Naive thymus-derived CD4-positive, alpha-beta T cell (primary cell): Measurements from ENCODE around the gene IFI6. TPM values are rescaled to one million over a fixed set of nuclear protein-coding genes. Genes with fewer than 3 reads are reported as not detected.
"Not testable (repeated sequence)": the region's sequence is repeated elsewhere in the genome, so short reads cannot be mapped to it uniquely, and the experiment has no call there.

Experiments
- ATAC-seq: fragments of 150-1000 bp; cut with Tn5 transposase; 2 replicates; pipeline ENCODE4 v1.10.0; 2021; ENCODE audit warnings: mild to moderate bottlenecking, moderate library complexity
- CTCF ChIA-PET: fragments of 350-600 bp; sonication (Branson Sonifier 250); formaldehyde crosslinking; loops from one replicate; lab custom pipeline; 2021; ENCODE audit warnings: antibody characterized with exemption; lab: Charles Lee
- POLR2A ChIA-PET: fragments of 350-600 bp; sonication (Branson Sonifier 250); formaldehyde crosslinking; loops from one replicate; lab custom pipeline; 2021; ENCODE audit warnings: antibody characterized with exemption, inconsistent platforms; lab: Charles Lee
- DNase-seq, 9 donors: peaks; one replicate each; pipeline versions ENCODE4 v3.0.0 to v3.0.0-alpha.2; 2020 to 2022; ENCODE audit warnings: mixed read lengths in 1 of 9
- H3K27ac ChIP-seq: one replicate; pipeline ENCODE4 v1.7.0; 2013; ENCODE audit warnings: mild to moderate bottlenecking, low read depth, low read length, moderate library complexity
- H3K27me3 ChIP-seq, 2 donors: one replicate each; pipeline ENCODE4 v1.7.0; 2013; ENCODE audit warnings: low read length in 2 of 2, mild to moderate bottlenecking in 2 of 2, moderate library complexity in 2 of 2; ENCODE audit not compliant: control insufficient read depth in 2 of 2, insufficient read depth in 2 of 2
- H3K36me3 ChIP-seq, 3 experiments: 1 replicate in 2 of 3; 2 replicates in 1 of 3; pipeline ENCODE4 v1.7.0; 2013; ENCODE audit warnings: low read length in 3 of 3, mild to moderate bottlenecking in 3 of 3, moderate library complexity in 1 of 3; ENCODE audit not compliant: insufficient read depth in 3 of 3, control insufficient read depth in 2 of 3
- H3K4me1 ChIP-seq, 2 donors: one replicate each; pipeline ENCODE4 v1.7.0; 2013; ENCODE audit warnings: low read length in 2 of 2, mild to moderate bottlenecking in 2 of 2, moderate library complexity in 1 of 2; ENCODE audit not compliant: control insufficient read depth in 2 of 2, insufficient read depth in 2 of 2
- H3K4me3 ChIP-seq: 2 replicates; pipeline ENCODE4 v1.7.0; 2013; ENCODE audit warnings: mild to moderate bottlenecking, low read length
- H3K9me3 ChIP-seq, 3 experiments: 1 replicate in 2 of 3; 2 replicates in 1 of 3; pipeline ENCODE4 v1.7.0; 2013; ENCODE audit warnings: low read length in 3 of 3; ENCODE audit not compliant: control insufficient read depth in 2 of 3
- H3K27ac Mint-ChIP-seq, 9 donors: one replicate each; pipeline ENCODE4 v1.8.0; 2020 to 2022; ENCODE audit warnings: mixed read lengths in 9 of 9, mild to moderate bottlenecking in 8 of 9, moderate library complexity in 5 of 9, inconsistent platforms in 2 of 9
- H3K27me3 Mint-ChIP-seq, 5 donors: one replicate each; pipeline ENCODE4 v1.8.0; 2021 to 2022; ENCODE audit warnings: mixed read lengths in 5 of 5, mild to moderate bottlenecking in 1 of 5
- H3K36me3 Mint-ChIP-seq, 5 donors: one replicate each; pipeline ENCODE4 v1.8.0; 2020 to 2022; ENCODE audit warnings: mixed read lengths in 5 of 5, mild to moderate bottlenecking in 3 of 5, inconsistent platforms in 1 of 5
- H3K4me1 Mint-ChIP-seq, 7 donors: one replicate each; pipeline ENCODE4 v1.8.0; 2020 to 2022; ENCODE audit warnings: mixed read lengths in 7 of 7, mild to moderate bottlenecking in 3 of 7, inconsistent platforms in 1 of 7
- H3K4me3 Mint-ChIP-seq, 10 donors: one replicate each; pipeline ENCODE4 v1.8.0; 2020 to 2022; ENCODE audit warnings: mild to moderate bottlenecking in 10 of 10, mixed read lengths in 10 of 10, moderate library complexity in 6 of 10, inconsistent platforms in 2 of 10
- H3K9me3 Mint-ChIP-seq, 11 donors: one replicate each; pipeline ENCODE4 v1.8.0; 2020 to 2022; ENCODE audit warnings: mixed read lengths in 11 of 11, mild to moderate bottlenecking in 4 of 11, inconsistent platforms in 1 of 11, moderate library complexity in 1 of 11
- intact Hi-C, 2 donors: fragments of 100-400 bp; cut with micrococcal nuclease; formaldehyde crosslinking; loops; one replicate each; pipeline ENCODE4 v1.15.1; 2023
- polyA plus RNA-seq, 2 donors: library from polyadenylated mRNA; unstranded; fragments of 300-500 nt; fragmentation: Illumina TruSeq; gene quantifications; one replicate each; pipeline ENCODE4 v1.2.3, GENCODE V29; 2021
- total RNA-seq, 6 experiments: library from RNA in 5 of 6; stranded (reverse) in 5 of 6; gene quantifications; 1 replicate in 5 of 6; 2 replicates in 1 of 6; pipeline ENCODE4 v1.2.3 and lab custom pipeline; 2021 to 2026

IFI6 gene
- total and polyA plus RNA-seq, 7 experiments from 2014 or later: 24.7 to 266 (median 35.9) TPM

DNA sequence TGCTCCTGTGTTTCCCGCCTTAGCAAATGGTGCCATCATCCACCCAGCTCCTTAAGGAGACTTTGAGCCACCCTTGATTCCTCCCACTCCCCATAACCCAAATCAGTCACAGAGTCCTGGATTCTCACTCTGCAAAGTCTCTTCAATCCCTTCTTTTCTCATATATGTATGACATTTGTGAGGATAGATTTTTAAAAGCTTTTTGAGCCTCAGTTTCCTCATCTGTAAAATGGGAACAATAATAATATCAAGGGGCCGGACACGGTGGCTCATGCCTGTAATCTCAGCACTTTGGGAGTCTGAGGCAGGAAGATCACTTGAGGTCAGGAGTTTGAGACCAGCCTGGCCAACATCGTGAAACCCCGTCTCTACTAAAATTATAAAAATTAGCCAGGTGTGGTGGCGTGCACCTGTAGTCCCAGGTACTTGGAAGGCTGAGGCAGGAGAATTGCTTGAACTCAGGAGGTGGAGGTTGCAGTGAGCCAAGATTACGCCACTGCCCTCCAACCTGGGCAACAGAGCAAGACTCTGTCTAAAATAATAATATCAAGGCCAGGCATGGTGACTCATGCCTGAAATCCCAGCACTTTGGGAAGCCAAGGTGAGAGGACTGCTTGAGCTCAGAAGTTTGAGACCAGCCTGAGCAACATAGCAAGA is 52.1 kb downstream of the IFI6 start:
- intact Hi-C loops, H3K27me3 ChIP-seq, H3K36me3 ChIP-seq, DNase-seq, H3K36me3 Mint-ChIP-seq, H3K9me3 ChIP-seq, H3K27ac ChIP-seq, H3K9me3 Mint-ChIP-seq, ATAC-seq, H3K4me3 ChIP-seq, H3K27me3 Mint-ChIP-seq: not testable (repeated sequence)
- H3K27ac Mint-ChIP-seq: peak overlapping the region in 7 of 9 donors; percentile 15 to 85 (median 76)
- peak overlapping the region in 6 of 10 donors; percentile 2 to 66 (median 30) for H3K4me3 Mint-ChIP-seq
- peaks cover 54 to 57% of the 10 kb centered on the region in 2 donors for H3K4me1 ChIP-seq
- peaks cover 38 to 56% (median 53%) of the 10 kb centered on the region in 7 donors for H3K4me1 Mint-ChIP-seq
- ChIA-PET CTCF (interaction anchor here (0.9 to 18.3 kb wide), 2 partner anchors 23 to 46 kb away, joined by 3 to 378 read pairs; partner anchors contain the start of gene IFI6), POLR2A (interaction anchor here (1.1 to 18.4 kb wide), 5 partner anchors 8 to 45 kb away, joined by 4 to 338 read pairs (median 6); partner anchors contain the start of gene IFI6)

DNA sequence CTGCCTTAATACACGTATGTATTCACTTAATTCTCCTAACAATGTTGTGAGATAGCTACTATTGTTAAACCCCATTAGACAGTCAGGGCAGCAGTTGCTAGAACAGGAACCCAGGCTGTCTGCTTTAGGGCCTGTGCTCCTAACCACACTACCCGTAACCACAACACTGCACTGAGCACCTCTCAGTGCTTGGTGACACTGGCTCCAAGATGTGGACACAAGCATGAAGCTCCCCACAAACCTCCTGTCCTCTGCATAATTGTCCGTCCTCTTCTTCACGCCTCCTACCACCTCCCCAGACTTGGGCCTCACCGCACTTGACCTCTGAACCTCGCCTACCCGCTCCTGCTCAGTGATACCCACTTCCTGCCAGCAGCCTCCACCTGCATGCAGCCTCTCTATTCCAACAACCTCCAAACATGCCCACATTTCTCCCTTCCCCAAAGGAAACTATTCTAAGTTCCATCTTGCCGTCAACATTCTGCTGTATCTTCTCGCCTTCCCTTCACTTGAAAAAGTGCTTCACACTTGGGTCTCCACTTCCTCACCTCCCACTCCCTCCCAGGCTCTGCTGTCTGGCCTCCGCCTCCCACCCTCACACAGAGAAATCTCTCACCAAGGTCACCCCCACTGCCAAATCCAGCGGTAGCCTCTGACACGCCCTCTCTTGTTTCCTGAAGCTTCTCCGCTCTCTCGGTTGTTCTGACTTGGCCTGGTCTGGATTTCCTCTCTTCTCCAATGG is 53.5 kb downstream of the IFI6 start:
- Mint-ChIP-seq H3K27ac (peak overlapping the region in 8 of 9 donors; percentile 72 to 93 (median 86)), H3K9me3 (no peaks in the 10 kb centered on the region), H3K36me3 (peaks cover 0 to 4% (median 0%) of the 10 kb centered on the region in 5 donors), H3K4me3 (peak overlapping the region; percentile 8 to 74 (median 54)), H3K27me3 (peaks cover 0 to 2% (median 0%) of the 10 kb centered on the region in 5 donors), H3K4me1 (peaks cover 47 to 67% (median 56%) of the 10 kb centered on the region in 7 donors)
- CTCF ChIA-PET: interaction anchor here (0.8 to 18.3 kb wide), 4 partner anchors 11 to 48 kb away, joined by 3 to 378 read pairs (median 10); partner anchors contain the start of gene IFI6
- POLR2A ChIA-PET: interaction anchor here (0.6 to 18.4 kb wide), 12 partner anchors 8 to 190 kb away, joined by 3 to 338 read pairs (median 4); partner anchors contain the start of gene IFI6
- peak overlapping the region; percentile 36 for H3K4me3 ChIP-seq
- intact Hi-C loops: loop anchor here (1.0 kb wide), 2 partner anchors 14 to 15 kb away; no protein-coding TSS in a partner anchor
- H3K4me1 ChIP-seq: peaks cover 51 to 53% of the 10 kb centered on the region in 2 donors
- no peaks in the 10 kb centered on the region for H3K27me3 ChIP-seq
- no peaks in the 10 kb centered on the region for H3K9me3 ChIP-seq
- no peaks in the 10 kb centered on the region for H3K36me3 ChIP-seq
- ATAC-seq: peak; percentile 89
- peak in 7 of 9 donors; percentile 36 to 63 (median 56) for DNase-seq
- peak overlapping the region; percentile 58 for H3K27ac ChIP-seq

DNA sequence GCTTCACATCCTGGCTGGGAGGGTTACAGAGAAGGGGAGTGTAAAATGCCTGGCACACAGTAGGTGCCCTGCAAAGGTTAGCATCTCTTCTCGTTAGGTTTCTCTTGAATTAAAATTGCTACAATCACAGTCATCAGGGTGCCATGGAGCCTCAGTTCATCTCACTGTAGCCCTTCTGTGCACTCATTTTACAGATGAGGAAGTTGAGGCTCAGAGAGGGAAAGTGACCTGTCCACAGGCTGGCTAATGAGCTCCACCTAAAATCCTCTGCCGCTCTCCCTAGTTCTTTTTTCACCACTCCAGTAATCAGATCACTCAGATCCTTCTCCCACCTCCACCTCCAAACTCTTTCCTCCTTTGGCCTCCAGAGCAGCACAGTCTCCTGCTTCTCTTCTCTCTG is 54.6 kb downstream of the IFI6 start:
- Histone ChIP-seq H3K27ac (peak overlapping the region; percentile 58), H3K27me3 (no peaks in the 10 kb centered on the region), H3K4me3 (peak overlapping the region; percentile 36), H3K4me1 (peaks cover 41 to 58% of the 10 kb centered on the region in 2 donors), H3K9me3 (no peaks in the 10 kb centered on the region), H3K36me3 (no peaks in the 10 kb centered on the region)
- Mint-ChIP-seq H3K4me1 (peaks cover 48 to 75% (median 61%) of the 10 kb centered on the region in 7 donors), H3K9me3 (no peaks in the 10 kb centered on the region), H3K4me3 (peak overlapping the region in 7 of 10 donors; percentile 16 to 74 (median 49)), H3K27ac (peak overlapping the region in 8 of 9 donors; percentile 72 to 93 (median 86)), H3K36me3 (peaks cover 0 to 4% (median 0%) of the 10 kb centered on the region in 5 donors), H3K27me3 (peaks cover 0 to 2% (median 0%) of the 10 kb centered on the region in 5 donors)
- ChIA-PET POLR2A (interaction anchor here (2.5 to 18.4 kb wide), 2 partner anchors 12 to 48 kb away, joined by 11 to 338 read pairs; partner anchors contain the start of gene IFI6), CTCF (interaction anchor here (0.9 to 18.3 kb wide), 4 partner anchors 9 to 49 kb away, joined by 3 to 378 read pairs (median 8); partner anchors contain the start of gene IFI6)
- no peak for DNase-seq
- intact Hi-C loops: no loop called here
- ATAC-seq: no peak

DNA sequence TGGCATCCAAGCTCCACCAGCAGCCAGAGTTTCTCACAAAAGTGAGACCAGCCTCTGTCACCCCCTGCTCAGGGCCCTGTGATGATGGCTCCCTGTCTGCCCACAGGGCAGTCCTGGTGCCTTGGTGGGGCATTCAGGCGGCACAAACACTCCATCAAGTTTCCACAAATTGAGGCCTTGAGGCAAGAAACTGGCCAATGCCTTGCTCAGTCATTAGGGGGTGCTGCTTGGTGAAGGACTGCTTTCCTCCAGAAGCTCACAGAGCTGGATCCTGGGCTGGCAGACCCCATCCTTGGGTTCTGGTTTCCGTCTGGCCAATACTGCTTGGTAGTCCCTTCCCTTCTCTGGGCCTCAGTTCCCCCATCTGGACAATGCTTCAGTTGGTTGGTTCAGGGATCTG is 55.6 kb downstream of the IFI6 start:
- H3K4me3 ChIP-seq: no peak overlapping the region
- intact Hi-C loops: no loop called here
- no peaks in the 10 kb centered on the region for H3K36me3 ChIP-seq
- peak overlapping the region in 8 of 9 donors; percentile 28 to 93 (median 80) for H3K27ac Mint-ChIP-seq
- ChIA-PET POLR2A (interaction anchor here (1.2 to 18.4 kb wide), 4 partner anchors 9 to 49 kb away, joined by 4 to 338 read pairs (median 6); partner anchors contain the start of gene IFI6), CTCF (interaction anchor here (0.9 to 18.3 kb wide), 4 partner anchors 8 to 50 kb away, joined by 3 to 378 read pairs (median 4); partner anchors contain the start of gene IFI6)
- no peaks in the 10 kb centered on the region for H3K9me3 ChIP-seq
- peaks cover 0 to 4% (median 0%) of the 10 kb centered on the region in 5 donors for H3K36me3 Mint-ChIP-seq
- no peak for DNase-seq
- peak overlapping the region in 4 of 10 donors; percentile 27 to 47 (median 43) for H3K4me3 Mint-ChIP-seq
- ATAC-seq: no peak
- H3K27me3 ChIP-seq: no peaks in the 10 kb centered on the region
- H3K27me3 Mint-ChIP-seq: peaks cover 0 to 2% (median 0%) of the 10 kb centered on the region in 5 donors
- peaks cover 41 to 60% of the 10 kb centered on the region in 2 donors for H3K4me1 ChIP-seq
- H3K9me3 Mint-ChIP-seq: no peaks in the 10 kb centered on the region
- peaks cover 50 to 80% (median 67%) of the 10 kb centered on the region in 7 donors for H3K4me1 Mint-ChIP-seq
- H3K27ac ChIP-seq: peak overlapping the region; percentile 58

Other genes starting within 250 kb of the IFI6 start
- 100 to 1,000 TPM; 136 to 177 (median 145) TPM for gene WASF2, start 182.0 kb downstream of the IFI6 start, total RNA-seq
- 10 to 100 TPM; 78.4 to 85.0 TPM for gene WASF2, start 182.0 kb downstream of the IFI6 start, polyA plus RNA-seq
- gene AHDC1, start 68.0 kb downstream of the IFI6 start, total RNA-seq: 10 to 100 TPM; 18.4 to 38.8 (median 21.3) TPM
- gene AHDC1, start 68.0 kb downstream of the IFI6 start, polyA plus RNA-seq: 1 to 10 TPM in 1 of 2 donors, under 1 TPM in 1; 0.90 to 2.0 TPM
- 100 to 1,000 TPM in 1 of 5 experiments, 10 to 100 TPM in 1, 1 to 10 TPM in 2, under 1 TPM in 1; 0.15 to 246 (median 1.9) TPM for gene FGR, start 37.0 kb downstream of the IFI6 start, total RNA-seq
- under 1 TPM; 0.70 to 0.72 TPM for gene FGR, start 37.0 kb downstream of the IFI6 start, polyA plus RNA-seq
- 10 to 100 TPM; 15.2 to 25.2 (median 22.2) TPM for gene FAM76A, start 53.8 kb upstream of the IFI6 start, total RNA-seq
- 10 to 100 TPM in 1 of 2 donors, 1 to 10 TPM in 1; 9.0 to 10.2 TPM for gene FAM76A, start 53.8 kb upstream of the IFI6 start, polyA plus RNA-seq
- 10 to 100 TPM; 23.9 to 38.7 (median 28.9) TPM for gene STX12, start 101.0 kb upstream of the IFI6 start, total RNA-seq
- gene STX12, start 101.0 kb upstream of the IFI6 start, polyA plus RNA-seq: 10 to 100 TPM in 1 of 2 donors, 1 to 10 TPM in 1; 9.3 to 11.2 TPM
- 10 to 100 TPM; 17.5 to 60.2 (median 39.5) TPM for gene PPP1R8, start 158.6 kb upstream of the IFI6 start, total RNA-seq
- 10 to 100 TPM; 37.4 to 45.8 TPM for gene PPP1R8, start 158.6 kb upstream of the IFI6 start, polyA plus RNA-seq
- gene THEMIS2, start 200.4 kb upstream of the IFI6 start, total RNA-seq: 100 to 1,000 TPM in 1 of 5 experiments, 10 to 100 TPM in 4; 48.8 to 234 (median 72.3) TPM
- 10 to 100 TPM; 24.8 to 97.1 TPM for gene THEMIS2, start 200.4 kb upstream of the IFI6 start, polyA plus RNA-seq
- 10 to 100 TPM; 20.6 to 72.4 (median 58.6) TPM for gene RPA2, start 242.4 kb upstream of the IFI6 start, total RNA-seq
- 100 to 1,000 TPM; 224 to 235 TPM for gene RPA2, start 242.4 kb upstream of the IFI6 start, polyA plus RNA-seq